Astrocyte (in vitro differentiated cells and primary cell): ENCODE results near the gene LGALSL. TPM values are rescaled to one million over a fixed set of nuclear protein-coding genes. Genes with fewer than 3 reads are reported as not detected.

Experiments used
- DNase-seq: peaks from one replicate; pipeline ENCODE4 v3.0.0-alpha.2; 2010; ENCODE audit warnings: low read depth
- FAIRE-seq: peaks from 2 replicates; lab custom pipeline; 2011; peaks lifted over from hg19 to GRCh38; lab: Jason Lieb, UNC
- H2AFZ ChIP-seq: 2 replicates; pipeline ENCODE4 v1.6.0; 2012; ENCODE audit warnings: low read depth, low read length, inconsistent platforms
- H3K27ac ChIP-seq: 2 replicates; pipeline ENCODE4 v1.5.1; 2011; ENCODE audit warnings: low read depth, low read length, inconsistent platforms
- H3K27me3 ChIP-seq: 2 replicates; pipeline ENCODE4 v1.6.0; 2011; ENCODE audit warnings: low read length, inconsistent platforms; ENCODE audit not compliant: insufficient read depth
- H3K36me3 ChIP-seq: 2 replicates; pipeline ENCODE4 v1.5.1; 2011; ENCODE audit warnings: low read length, inconsistent platforms; ENCODE audit not compliant: insufficient read depth
- H3K4me1 ChIP-seq: 2 replicates; pipeline ENCODE4 v1.5.1; 2011; ENCODE audit warnings: low read length, inconsistent platforms; ENCODE audit not compliant: insufficient read depth
- H3K4me2 ChIP-seq: 2 replicates; pipeline ENCODE4 v1.6.0; 2012; ENCODE audit warnings: low read length, inconsistent platforms
- H3K4me3 ChIP-seq: 2 replicates; pipeline ENCODE4 v1.5.1; 2011; ENCODE audit warnings: low read depth, mild to moderate bottlenecking, low read length, inconsistent platforms; ENCODE audit not compliant: insufficient read depth
- H3K79me2 ChIP-seq: 2 replicates; pipeline ENCODE4 v1.6.0; 2012; ENCODE audit warnings: mild to moderate bottlenecking, low read length, inconsistent platforms; ENCODE audit not compliant: insufficient read depth
- H3K9ac ChIP-seq: 2 replicates; pipeline ENCODE4 v1.6.0; 2012; ENCODE audit warnings: mild to moderate bottlenecking, low read length, inconsistent platforms
- H3K9me3 ChIP-seq: 2 replicates; pipeline ENCODE4 v1.5.1; 2012; ENCODE audit warnings: low read depth, mild to moderate bottlenecking, low read length, inconsistent platforms; ENCODE audit not compliant: insufficient read depth
- H4K20me1 ChIP-seq: 2 replicates; pipeline ENCODE4 v1.6.0; 2012; ENCODE audit warnings: low read length, inconsistent platforms; ENCODE audit not compliant: insufficient read depth
- H3K27ac Mint-ChIP-seq: one replicate; pipeline ENCODE4 v1.8.0; 2021; ENCODE audit warnings: mild to moderate bottlenecking, mixed read lengths; ENCODE audit not compliant: unreplicated experiment
- H3K27me3 Mint-ChIP-seq: one replicate; pipeline ENCODE4 v1.8.0; 2021; ENCODE audit warnings: low read depth, mixed read lengths; ENCODE audit not compliant: unreplicated experiment
- H3K36me3 Mint-ChIP-seq: one replicate; pipeline ENCODE4 v1.8.0; 2021; ENCODE audit warnings: low read depth, mixed read lengths; ENCODE audit not compliant: unreplicated experiment
- H3K4me1 Mint-ChIP-seq: one replicate; pipeline ENCODE4 v1.8.0; 2021; ENCODE audit warnings: low read depth, mixed read lengths; ENCODE audit not compliant: unreplicated experiment
- H3K4me3 Mint-ChIP-seq: one replicate; pipeline ENCODE4 v1.8.0; 2021; ENCODE audit warnings: mild to moderate bottlenecking, moderate library complexity, mixed read lengths; ENCODE audit not compliant: unreplicated experiment
- H3K9me3 Mint-ChIP-seq: one replicate; pipeline ENCODE4 v1.8.0; 2021; ENCODE audit warnings: mild to moderate bottlenecking, mixed read lengths; ENCODE audit not compliant: unreplicated experiment
- CTCF ChIP-seq: IDR thresholded peaks from 2 replicates; pipeline ENCODE4 v1.5.1; 2011; ENCODE audit warnings: low read depth, mild to moderate bottlenecking, inconsistent platforms, low read length, moderate library complexity; ENCODE audit not compliant: insufficient read depth
- EZH2 ChIP-seq: IDR thresholded peaks from 2 replicates; pipeline ENCODE4 v1.6.1; 2012; ENCODE audit warnings: mild to moderate bottlenecking, low read length, inconsistent platforms; ENCODE audit not compliant: insufficient read depth
- total RNA-seq: library from RNA; stranded (reverse); gene quantifications from 2 replicates; pipeline ENCODE4 v1.2.1, GENCODE V29; 2021

LGALSL gene
- total RNA-seq, 1 donor from 2014 or later, result 14.0 TPM

GRCh38 chr2:64424416-64424987, 29.5 kb upstream of the LGALSL start:
- H3K36me3 Mint-ChIP-seq, result peaks cover 3% of the 10 kb centered on the region
- Histone ChIP-seq H3K4me2 (no peak overlapping the region), H3K27ac (no peak overlapping the region), H2AFZ (no peak overlapping the region), H3K4me1 (no peaks in the 10 kb centered on the region), H3K9ac (no peak overlapping the region), H3K27me3 (peaks cover 12% of the 10 kb centered on the region), H3K4me3 (no peak overlapping the region), H4K20me1 (no peaks in the 10 kb centered on the region), H3K9me3 (no peaks in the 10 kb centered on the region), H3K36me3 (no peaks in the 10 kb centered on the region), H3K79me2 (no peaks in the 10 kb centered on the region)
- H3K9me3 Mint-ChIP-seq, result no peaks in the 10 kb centered on the region
- TF ChIP-seq CTCF (no peak), EZH2 (no peak)
- H3K4me1 Mint-ChIP-seq, result peaks cover 7% of the 10 kb centered on the region
- no peak overlapping the region for H3K27ac Mint-ChIP-seq
- H3K27me3 Mint-ChIP-seq, result peaks cover 9% of the 10 kb centered on the region
- DNase-seq (no peak), FAIRE-seq (no peak)
- H3K4me3 Mint-ChIP-seq, result no peak overlapping the region

- Histone ChIP-seq H3K4me3 (no peak overlapping the region), H3K4me1 (no peaks in the 10 kb centered on the region), H4K20me1 (no peaks in the 10 kb centered on the region), H3K4me2 (no peak overlapping the region), H3K36me3 (no peaks in the 10 kb centered on the region), H3K27me3 (peaks cover 12% of the 10 kb centered on the region), H3K27ac (no peak overlapping the region), H3K9me3 (no peaks in the 10 kb centered on the region), H2AFZ (no peak overlapping the region), H3K79me2 (no peaks in the 10 kb centered on the region), H3K9ac (no peak overlapping the region)
- DNase-seq (peak; percentile 58), FAIRE-seq (no peak)
- Mint-ChIP-seq H3K27ac (peak overlapping the region; percentile 6), H3K36me3 (peaks cover 3% of the 10 kb centered on the region), H3K4me1 (peaks cover 7% of the 10 kb centered on the region), H3K4me3 (no peak overlapping the region), H3K9me3 (no peaks in the 10 kb centered on the region), H3K27me3 (peaks cover 9% of the 10 kb centered on the region)
- TF ChIP-seq CTCF (no peak), EZH2 (no peak)
These were observed 27.6 kb upstream of the LGALSL start for GRCh38 chr2:64426183-64426952.
